Measurements from ENCODE around the gene SLC4A1.
A peak's percentile ranks its signal among the peaks of the same experiment; 100 is the strongest.

SLC4A1 gene

DNA sequence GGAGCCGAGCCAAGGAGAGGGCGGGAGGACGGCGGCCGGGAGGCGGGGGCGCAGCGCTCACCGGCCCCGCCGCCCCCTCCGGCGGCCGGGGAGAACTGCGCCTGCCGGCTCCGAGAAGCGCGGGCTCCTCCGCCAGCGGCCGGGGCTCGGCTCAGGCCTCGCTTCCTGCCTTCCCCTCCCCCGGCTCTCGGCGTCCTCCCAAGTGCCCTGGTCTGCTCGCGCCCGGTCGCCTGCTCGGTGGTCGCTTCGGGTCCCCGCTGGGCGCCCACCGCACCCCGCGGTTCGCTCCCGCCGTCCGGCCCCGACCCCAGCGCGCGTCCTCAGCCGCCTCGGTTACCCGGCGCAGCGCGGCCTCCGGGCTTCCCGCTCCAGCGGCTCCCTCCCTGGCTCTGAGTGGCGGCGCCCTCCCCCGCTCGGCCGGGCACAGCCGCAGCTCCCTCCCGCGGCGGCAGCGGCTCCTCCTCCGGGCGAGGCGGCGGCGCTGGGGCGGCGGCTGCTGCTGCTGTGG, 48.8 kb downstream of the SLC4A1 start:
- Histone ChIP-seq H3K27ac (ENCODE audit: low read length) (peak overlapping the region; percentile 95), H3K79me2 (ENCODE audit: insufficient read depth, low read length) (peaks cover 68% of the 10 kb centered on the region), H3K27me3 (ENCODE audit: insufficient read depth, low read length, poor library complexity) (no peaks in the 10 kb centered on the region), H2AFZ (ENCODE audit: low read depth, low read length) (peak overlapping the region; percentile 64), H3K36me3 (ENCODE audit: insufficient read depth, low read length) (peaks cover 37% of the 10 kb centered on the region), H3K9ac (ENCODE audit: low read depth, low read length) (peak overlapping the region; percentile 98), H3K9me3 (ENCODE audit: insufficient read depth, low read length, severe bottlenecking) (no peaks in the 10 kb centered on the region), H3K4me2 (ENCODE audit: insufficient read depth, low read length) (peak overlapping the region; percentile 49), H3K4me1 (ENCODE audit: insufficient read depth, low read length) (peaks cover 31% of the 10 kb centered on the region), H3K4me3 (ENCODE audit: low read depth in 1 of 2, low read length in 2 of 2) (peak overlapping the region; percentile 62 to 75; a peak in 3 of 4 replicates), H4K20me1 (ENCODE audit: insufficient read depth, low read length) (peaks cover 33% of the 10 kb centered on the region)
- ATAC-seq (ENCODE audit: insufficient read depth, low read depth) (peak; percentile 33), DNase-seq (peak; percentile 65)
- TF ChIP-seq, protein P1, sequence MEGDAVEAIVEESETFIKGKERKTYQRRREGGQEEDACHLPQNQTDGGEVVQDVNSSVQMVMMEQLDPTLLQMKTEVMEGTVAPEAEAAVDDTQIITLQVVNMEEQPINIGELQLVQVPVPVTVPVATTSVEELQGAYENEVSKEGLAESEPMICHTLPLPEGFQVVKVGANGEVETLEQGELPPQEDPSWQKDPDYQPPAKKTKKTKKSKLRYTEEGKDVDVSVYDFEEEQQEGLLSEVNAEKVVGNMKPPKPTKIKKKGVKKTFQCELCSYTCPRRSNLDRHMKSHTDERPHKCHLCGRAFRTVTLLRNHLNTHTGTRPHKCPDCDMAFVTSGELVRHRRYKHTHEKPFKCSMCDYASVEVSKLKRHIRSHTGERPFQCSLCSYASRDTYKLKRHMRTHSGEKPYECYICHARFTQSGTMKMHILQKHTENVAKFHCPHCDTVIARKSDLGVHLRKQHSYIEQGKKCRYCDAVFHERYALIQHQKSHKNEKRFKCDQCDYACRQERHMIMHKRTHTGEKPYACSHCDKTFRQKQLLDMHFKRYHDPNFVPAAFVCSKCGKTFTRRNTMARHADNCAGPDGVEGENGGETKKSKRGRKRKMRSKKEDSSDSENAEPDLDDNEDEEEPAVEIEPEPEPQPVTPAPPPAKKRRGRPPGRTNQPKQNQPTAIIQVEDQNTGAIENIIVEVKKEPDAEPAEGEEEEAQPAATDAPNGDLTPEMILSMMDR (IDR thresholded peaks at IDR 0.05; ENCODE audit: borderline replicate concordance, extremely low read depth, low read length, poor library complexity, severe bottlenecking) = peak; percentile 55
- TF ChIP-seq EZH2 (IDR thresholded peaks at IDR 0.05; ENCODE audit: borderline replicate concordance, low read depth, low read length, severe bottlenecking) = no peak

DNA sequence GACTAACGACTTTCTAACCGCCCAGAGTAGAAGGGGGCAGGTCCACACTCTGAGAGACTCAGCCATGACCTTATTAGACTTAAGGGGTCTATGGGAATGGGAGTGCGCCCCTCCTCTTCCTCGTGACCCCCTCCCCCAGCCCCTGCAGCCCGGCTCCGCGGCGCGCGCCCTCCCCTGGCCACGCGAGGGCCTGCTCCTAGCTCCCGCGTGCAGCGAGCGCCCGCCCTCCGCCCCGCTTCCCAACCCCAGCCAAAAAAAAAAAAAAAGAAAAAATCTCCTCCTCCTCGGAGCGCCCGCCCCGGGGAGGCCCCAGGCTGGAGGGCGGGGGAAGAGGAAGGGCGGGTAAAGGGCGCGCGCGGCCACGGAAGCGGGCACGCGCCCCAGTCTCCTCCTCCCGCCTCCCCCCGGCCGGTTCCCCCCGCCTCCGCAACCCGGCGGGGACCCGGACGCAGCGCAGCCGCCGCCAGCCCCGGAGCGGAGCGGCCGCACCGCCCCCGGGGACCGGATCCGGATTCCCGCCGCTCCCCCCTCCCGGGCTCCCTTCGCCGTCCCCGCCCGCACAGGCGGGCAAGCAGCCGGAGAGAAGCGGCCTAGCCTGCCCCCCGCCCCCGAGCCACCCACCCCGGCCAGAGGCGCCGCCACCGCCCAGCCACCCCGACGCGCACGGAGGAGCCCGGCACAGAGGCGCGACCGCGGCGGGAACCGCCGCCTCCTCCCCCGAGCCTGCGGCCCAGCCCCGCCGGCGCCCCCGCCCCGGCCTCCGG, 49.4 kb downstream of the SLC4A1 start:
- no peak for TF ChIP-seq EZH2 (IDR thresholded peaks at IDR 0.05; ENCODE audit: borderline replicate concordance, low read depth, low read length, severe bottlenecking)
- TF ChIP-seq, protein P1 (IDR thresholded peaks at IDR 0.05; ENCODE audit: borderline replicate concordance, extremely low read depth, low read length, poor library complexity, severe bottlenecking) = peak; percentile 73
- Histone ChIP-seq H3K27ac (ENCODE audit: low read length) (peak overlapping the region; percentile 95), H3K4me2 (ENCODE audit: insufficient read depth, low read length) (peak overlapping the region; percentile 81), H3K9me3 (ENCODE audit: insufficient read depth, low read length, severe bottlenecking) (no peaks in the 10 kb centered on the region), H4K20me1 (ENCODE audit: insufficient read depth, low read length) (peaks cover 33% of the 10 kb centered on the region), H2AFZ (ENCODE audit: low read depth, low read length) (peak overlapping the region; percentile 69), H3K36me3 (ENCODE audit: insufficient read depth, low read length) (peaks cover 43% of the 10 kb centered on the region), H3K4me3 (ENCODE audit: low read depth in 1 of 2, low read length in 2 of 2) (peak overlapping the region; percentile 38 to 75; a peak in 3 of 4 replicates), H3K27me3 (ENCODE audit: insufficient read depth, low read length, poor library complexity) (no peaks in the 10 kb centered on the region), H3K9ac (ENCODE audit: low read depth, low read length) (peak overlapping the region; percentile 98), H3K79me2 (ENCODE audit: insufficient read depth, low read length) (peaks cover 68% of the 10 kb centered on the region), H3K4me1 (ENCODE audit: insufficient read depth, low read length) (peaks cover 31% of the 10 kb centered on the region)
- DNase-seq = peak; percentile 89
- ATAC-seq (ENCODE audit: insufficient read depth, low read depth) = peak; percentile 52

DNA sequence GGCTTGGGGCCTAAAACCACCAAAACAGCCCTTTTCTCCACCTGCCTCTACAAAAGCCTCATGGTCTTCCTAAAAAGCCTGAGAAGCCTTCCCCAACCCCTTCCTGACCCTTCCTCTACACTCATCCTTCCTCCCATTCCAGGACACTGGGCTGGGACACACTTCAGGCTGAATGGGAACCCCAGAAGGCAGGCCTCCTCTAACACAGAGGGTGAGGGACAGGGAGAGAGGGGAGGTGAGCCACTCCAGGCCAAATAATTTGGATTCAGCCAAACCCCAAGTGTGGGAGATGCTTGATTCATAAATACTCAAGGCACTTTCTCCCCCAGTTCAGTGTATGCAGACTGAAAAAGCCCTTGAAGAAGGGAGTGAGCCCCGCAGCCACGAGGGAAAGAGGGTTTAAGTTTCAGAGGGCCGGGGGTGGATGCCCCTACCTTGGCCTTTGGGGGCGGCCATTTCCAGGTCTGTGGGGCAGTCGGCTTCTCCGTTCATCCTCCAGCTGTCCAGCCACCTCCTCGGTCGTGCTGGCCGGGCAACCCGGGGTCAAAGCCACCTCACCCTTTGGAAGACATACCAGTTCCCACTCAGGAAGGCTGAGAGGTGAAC, 50.1 kb downstream of the SLC4A1 start:
- H3K79me2 ChIP-seq (ENCODE audit: insufficient read depth, low read length) = peaks cover 68% of the 10 kb centered on the region
- DNase-seq = no peak
- H3K27ac ChIP-seq (ENCODE audit: low read length) = peak overlapping the region; percentile 91
- peak overlapping the region; percentile 75 for H3K9ac ChIP-seq (ENCODE audit: low read depth, low read length)
- H3K27me3 ChIP-seq (ENCODE audit: insufficient read depth, low read length, poor library complexity) = no peaks in the 10 kb centered on the region
- H2AFZ ChIP-seq (ENCODE audit: low read depth, low read length) = peak overlapping the region; percentile 69
- peaks cover 31% of the 10 kb centered on the region for H3K4me1 ChIP-seq (ENCODE audit: insufficient read depth, low read length)
- H3K9me3 ChIP-seq (ENCODE audit: insufficient read depth, low read length, severe bottlenecking) = no peaks in the 10 kb centered on the region
- peaks cover 36% of the 10 kb centered on the region for H4K20me1 ChIP-seq (ENCODE audit: insufficient read depth, low read length)
- peaks cover 50% of the 10 kb centered on the region for H3K36me3 ChIP-seq (ENCODE audit: insufficient read depth, low read length)
- ATAC-seq (ENCODE audit: insufficient read depth, low read depth) = no peak
- TF ChIP-seq EZH2 (IDR thresholded peaks at IDR 0.05; ENCODE audit: borderline replicate concordance, low read depth, low read length, severe bottlenecking) = no peak
- TF ChIP-seq, protein P1 (IDR thresholded peaks at IDR 0.05; ENCODE audit: borderline replicate concordance, extremely low read depth, low read length, poor library complexity, severe bottlenecking) = no peak
- H3K4me3 ChIP-seq (ENCODE audit: low read depth in 1 of 2, low read length in 2 of 2) = peak overlapping the region; percentile 38 to 75; a peak in 3 of 4 replicates
- peak overlapping the region; percentile 81 for H3K4me2 ChIP-seq (ENCODE audit: insufficient read depth, low read length)

All from DND-41 (cell line).